GM23248 (cell line): ENCODE measurements around the gene PCDHGB3.

ENCODE experiments used
- EZH2 ChIP-seq: fragments of 200-600 bp; sonication (generic); IDR thresholded peaks from 2 replicates; pipeline ENCODE4 v1.6.1; 2018; ENCODE audit warnings: antibody characterized with exemption, mild to moderate bottlenecking; ENCODE audit not compliant: insufficient read depth, poor library complexity, severe bottlenecking
- EZH2phosphoT487 ChIP-seq: fragments of 200-600 bp; sonication (generic); IDR thresholded peaks from 2 replicates; pipeline ENCODE4 v1.6.1; 2018; ENCODE audit warnings: antibody characterized with exemption, moderate library complexity, mild to moderate bottlenecking, low read depth; ENCODE audit not compliant: insufficient read depth

DNA sequence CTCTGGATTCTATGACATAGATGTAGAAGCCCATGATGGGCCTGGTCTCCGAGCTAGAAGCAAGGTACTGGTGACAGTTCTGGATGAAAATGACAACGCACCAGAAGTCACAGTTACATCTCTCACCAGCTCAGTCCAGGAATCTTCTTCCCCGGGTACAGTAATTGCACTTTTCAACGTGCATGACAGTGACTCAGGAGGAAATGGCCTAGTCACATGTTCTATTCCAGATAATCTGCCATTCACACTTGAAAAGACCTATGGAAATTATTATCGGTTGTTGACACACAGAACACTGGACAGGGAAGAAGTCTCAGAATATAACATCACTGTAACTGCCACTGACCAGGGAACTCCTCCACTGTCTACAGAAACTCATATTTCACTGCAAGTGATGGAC is 13.9 kb upstream of the PCDHGB3 start:
- no peak for TF ChIP-seq EZH2
- TF ChIP-seq EZH2phosphoT487: no peak
